ENCODE results near the gene SEMA3F.

DNA sequence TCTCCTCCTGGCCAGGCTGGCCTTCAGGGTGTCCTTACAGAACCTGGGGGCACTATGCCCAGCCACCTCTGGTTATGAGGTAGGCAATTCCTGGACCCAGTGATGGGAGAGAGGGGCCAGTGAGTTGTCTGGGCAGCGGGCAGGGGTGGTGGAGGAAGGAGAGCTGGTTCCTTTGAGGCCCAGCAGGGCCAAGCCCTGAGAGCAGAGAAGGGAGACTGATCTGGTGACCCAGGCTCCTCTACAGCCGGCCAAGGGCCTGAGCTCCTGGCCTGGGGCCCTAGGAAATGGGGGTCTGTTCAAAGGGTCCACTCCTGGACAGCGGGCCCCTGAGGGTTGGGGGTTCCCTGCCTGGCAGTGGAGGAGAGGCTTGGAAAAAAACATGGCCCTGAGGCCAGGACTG, 57.8 kb downstream of the SEMA3F start:
- TF ChIP-seq, protein P1, sequence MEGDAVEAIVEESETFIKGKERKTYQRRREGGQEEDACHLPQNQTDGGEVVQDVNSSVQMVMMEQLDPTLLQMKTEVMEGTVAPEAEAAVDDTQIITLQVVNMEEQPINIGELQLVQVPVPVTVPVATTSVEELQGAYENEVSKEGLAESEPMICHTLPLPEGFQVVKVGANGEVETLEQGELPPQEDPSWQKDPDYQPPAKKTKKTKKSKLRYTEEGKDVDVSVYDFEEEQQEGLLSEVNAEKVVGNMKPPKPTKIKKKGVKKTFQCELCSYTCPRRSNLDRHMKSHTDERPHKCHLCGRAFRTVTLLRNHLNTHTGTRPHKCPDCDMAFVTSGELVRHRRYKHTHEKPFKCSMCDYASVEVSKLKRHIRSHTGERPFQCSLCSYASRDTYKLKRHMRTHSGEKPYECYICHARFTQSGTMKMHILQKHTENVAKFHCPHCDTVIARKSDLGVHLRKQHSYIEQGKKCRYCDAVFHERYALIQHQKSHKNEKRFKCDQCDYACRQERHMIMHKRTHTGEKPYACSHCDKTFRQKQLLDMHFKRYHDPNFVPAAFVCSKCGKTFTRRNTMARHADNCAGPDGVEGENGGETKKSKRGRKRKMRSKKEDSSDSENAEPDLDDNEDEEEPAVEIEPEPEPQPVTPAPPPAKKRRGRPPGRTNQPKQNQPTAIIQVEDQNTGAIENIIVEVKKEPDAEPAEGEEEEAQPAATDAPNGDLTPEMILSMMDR (IDR thresholded peaks at IDR 0.05; ENCODE audit: insufficient read depth, low read length): no peak
- no peak for TF ChIP-seq POLR2AphosphoS5 (IDR thresholded peaks at IDR 0.05; ENCODE audit: low read depth)
- TF ChIP-seq, protein P2, sequence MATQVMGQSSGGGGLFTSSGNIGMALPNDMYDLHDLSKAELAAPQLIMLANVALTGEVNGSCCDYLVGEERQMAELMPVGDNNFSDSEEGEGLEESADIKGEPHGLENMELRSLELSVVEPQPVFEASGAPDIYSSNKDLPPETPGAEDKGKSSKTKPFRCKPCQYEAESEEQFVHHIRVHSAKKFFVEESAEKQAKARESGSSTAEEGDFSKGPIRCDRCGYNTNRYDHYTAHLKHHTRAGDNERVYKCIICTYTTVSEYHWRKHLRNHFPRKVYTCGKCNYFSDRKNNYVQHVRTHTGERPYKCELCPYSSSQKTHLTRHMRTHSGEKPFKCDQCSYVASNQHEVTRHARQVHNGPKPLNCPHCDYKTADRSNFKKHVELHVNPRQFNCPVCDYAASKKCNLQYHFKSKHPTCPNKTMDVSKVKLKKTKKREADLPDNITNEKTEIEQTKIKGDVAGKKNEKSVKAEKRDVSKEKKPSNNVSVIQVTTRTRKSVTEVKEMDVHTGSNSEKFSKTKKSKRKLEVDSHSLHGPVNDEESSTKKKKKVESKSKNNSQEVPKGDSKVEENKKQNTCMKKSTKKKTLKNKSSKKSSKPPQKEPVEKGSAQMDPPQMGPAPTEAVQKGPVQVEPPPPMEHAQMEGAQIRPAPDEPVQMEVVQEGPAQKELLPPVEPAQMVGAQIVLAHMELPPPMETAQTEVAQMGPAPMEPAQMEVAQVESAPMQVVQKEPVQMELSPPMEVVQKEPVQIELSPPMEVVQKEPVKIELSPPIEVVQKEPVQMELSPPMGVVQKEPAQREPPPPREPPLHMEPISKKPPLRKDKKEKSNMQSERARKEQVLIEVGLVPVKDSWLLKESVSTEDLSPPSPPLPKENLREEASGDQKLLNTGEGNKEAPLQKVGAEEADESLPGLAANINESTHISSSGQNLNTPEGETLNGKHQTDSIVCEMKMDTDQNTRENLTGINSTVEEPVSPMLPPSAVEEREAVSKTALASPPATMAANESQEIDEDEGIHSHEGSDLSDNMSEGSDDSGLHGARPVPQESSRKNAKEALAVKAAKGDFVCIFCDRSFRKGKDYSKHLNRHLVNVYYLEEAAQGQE (IDR thresholded peaks at IDR 0.05; ENCODE audit: insufficient replicate concordance, low read depth): no peak
- no peak for TF ChIP-seq GABPA (IDR thresholded peaks at IDR 0.05; ENCODE audit: low read depth)
